Stomach (tissue), 9 donors: ENCODE measurements around the gene PPRC1. TPM values are rescaled to one million over a fixed set of nuclear protein-coding genes. Genes with fewer than 3 reads are reported as not detected.

ENCODE experiments used
- DNase-seq, 2 donors: peaks; one replicate each; pipeline versions ENCODE4 v3.0.0 to v3.0.0-alpha.2; 2013 to 2019
- H3K27ac ChIP-seq, 5 donors: fragments of 200-600 bp in 4 of 5; sonication (generic) in 4 of 5; one replicate each; pipeline ENCODE4 v1.5.1; 2013 to 2019; ENCODE audit warnings: mild to moderate bottlenecking in 1 of 5, moderate library complexity in 1 of 5
- H3K27me3 ChIP-seq, 3 donors: fragments of 200-600 bp; sonication (generic); one replicate each; pipeline ENCODE4 v1.5.1; 2017 to 2019; ENCODE audit warnings: mixed run types in 1 of 3
- H3K36me3 ChIP-seq, 4 donors: fragments of 200-600 bp; sonication (generic); 1 replicate in 3 of 4; 2 replicates in 1 of 4; pipeline ENCODE4 v1.5.1; 2016 to 2019
- H3K4me1 ChIP-seq, 4 donors: fragments of 200-600 bp; sonication (generic); one replicate each; pipeline ENCODE4 v1.5.1; 2016 to 2019
- H3K4me3 ChIP-seq, 4 donors: fragments of 200-600 bp; sonication (generic) in 3 of 4; one replicate each; pipeline ENCODE4 v1.5.1; 2016 to 2019; ENCODE audit warnings: mild to moderate bottlenecking in 1 of 4
- H3K9me3 ChIP-seq, 4 donors: fragments of 200-600 bp; sonication (generic); one replicate each; pipeline ENCODE4 v1.5.1; 2016 to 2019
- CTCF ChIP-seq, 7 experiments: fragments of 450-650 bp in 4 of 7; fragments of 200-600 bp in 3 of 7; sonication (generic) in 3 of 7; IDR thresholded peaks; one replicate each; pipeline ENCODE4 v1.5.1; 2016 to 2019; ENCODE audit warnings: antibody characterized with exemption in 7 of 7, control low read depth in 2 of 7, mild to moderate bottlenecking in 1 of 7
- EP300 ChIP-seq: sonication (generic); formaldehyde crosslinking; IDR thresholded peaks from one replicate; pipeline ENCODE4 v1.6.1; 2017; ENCODE audit warnings: antibody characterized with exemption
- POLR2A ChIP-seq, 4 donors: fragments of 450-650 bp; IDR thresholded peaks; one replicate each; pipeline ENCODE4 v1.6.1; 2016; ENCODE audit warnings: antibody characterized with exemption in 4 of 4, control low read depth in 2 of 4, mild to moderate bottlenecking in 1 of 4, moderate library complexity in 1 of 4
- POLR2AphosphoS5 ChIP-seq, 3 donors: sonication (generic); formaldehyde crosslinking; IDR thresholded peaks; one replicate each; pipeline ENCODE4 v1.6.1; 2016; ENCODE audit warnings: antibody characterized with exemption in 3 of 3
- WGBS, 5 donors: extraction: QIAGEN DNeasy Blood & Tissue Kit in 3 of 5; methylation state at CpG; one replicate each; pipeline versions ENCODE4 v1.1.5 to v1.1.7; 2013 to 2018; 5-methylcytosine and 5-hydroxymethylcytosine counted together
- intact Hi-C: fragments of 100-400 bp; cut with DNase I; formaldehyde crosslinking; loops from one replicate; pipeline ENCODE4 v1.15.1; 2023; ENCODE audit warnings: low total_unique reads
- polyA plus RNA-seq, 3 donors: library from polyadenylated mRNA; stranded (reverse); fragments of 200-250 nt; gene quantifications; one replicate each; pipeline ENCODE4 v1.2.3, GENCODE V29; 2013
- total RNA-seq, 5 donors: library from RNA; depleted of rRNA; stranded (reverse); fragments of >200 nt; gene quantifications; one replicate each; pipeline versions ENCODE4 v1.1.0 to v1.2.3, GENCODE V29; 2014 to 2016
- donor health status: healthy with polysubstance abuse.
- donor health status: Bipolar disorder and iron deficiency.
- donor health status: healthy.

PPRC1 gene
- total and polyA plus RNA-seq, 8 donors: 10.4 to 37.3 (median 14.9) TPM

- TF ChIP-seq POLR2AphosphoS5 (IDR thresholded peaks at IDR 0.05) (peak; percentile 33 to 87 (median 85)), EP300 (no peak)
- peaks cover 67 to 80% (median 70%) of the 10 kb centered on the region in 4 donors for H3K4me1 ChIP-seq
- 1 to 2% (median 1%) methylated on average over 18 to 23 of the region's 23 CpGs for WGBS, 5 donors
- H3K27ac ChIP-seq: peak overlapping the region; percentile 75 to 99 (median 93)
- peak overlapping the region; percentile 62 to 83 (median 76) for H3K4me3 ChIP-seq
- no peaks in the 10 kb centered on the region for H3K27me3 ChIP-seq
- H3K36me3 ChIP-seq: peaks cover 17 to 19% (median 18%) of the 10 kb centered on the region in 4 donors
- intact Hi-C loops: no loop called here
- no peaks in the 10 kb centered on the region for H3K9me3 ChIP-seq
- peak; percentile 92 to 96 for DNase-seq
Measured at GRCh38 chr10:102114861-102115618, 17.8 kb upstream of the PPRC1 start.

GRCh38 chr10:102115775-102116174, 17.1 kb upstream of the PPRC1 start:
- Histone ChIP-seq H3K36me3 (peaks cover 9 to 12% (median 10%) of the 10 kb centered on the region in 4 donors), H3K27me3 (no peaks in the 10 kb centered on the region), H3K9me3 (no peaks in the 10 kb centered on the region), H3K4me1 (peaks cover 67 to 82% (median 73%) of the 10 kb centered on the region in 4 donors), H3K27ac (peak overlapping the region; percentile 75 to 99 (median 93)), H3K4me3 (peak overlapping the region in 2 of 4 donors; percentile 62 to 83)
- peak in 1 of 2 donors; percentile 35 for DNase-seq
- WGBS, 5 donors: 0 to 4% (median 3%) methylated on average over 3 of the region's 3 CpGs
- intact Hi-C loops: no loop called here
- TF ChIP-seq POLR2A (IDR thresholded peaks at IDR 0.05): peak in 1 of 4 donors; percentile 5
- TF ChIP-seq EP300: no peak
- TF ChIP-seq POLR2AphosphoS5 (IDR thresholded peaks at IDR 0.05): no peak
- TF ChIP-seq CTCF (IDR thresholded peaks at IDR 0.05): no peak

GRCh38 chr10:102116656-102117055, 16.2 kb upstream of the PPRC1 start:
- 72 to 86% (median 84%) methylated on average over 1 of the region's 1 CpG for WGBS, 5 donors
- intact Hi-C loops: no loop called here
- no peak for DNase-seq
- peaks cover 74 to 90% (median 81%) of the 10 kb centered on the region in 4 donors for H3K4me1 ChIP-seq
- H3K27me3 ChIP-seq: no peaks in the 10 kb centered on the region
- TF ChIP-seq EP300 (no peak), POLR2AphosphoS5 (IDR thresholded peaks at IDR 0.05) (no peak), POLR2A (IDR thresholded peaks at IDR 0.05) (no peak), CTCF (IDR thresholded peaks at IDR 0.05) (no peak)
- peak overlapping the region in 3 of 4 donors; percentile 59 to 67 (median 62) for H3K4me3 ChIP-seq
- no peaks in the 10 kb centered on the region for H3K9me3 ChIP-seq
- H3K27ac ChIP-seq: peak overlapping the region; percentile 76 to 99 (median 95)
- H3K36me3 ChIP-seq: peaks cover under 1 to 3% (median 2%) of the 10 kb centered on the region in 4 donors

GRCh38 chr10:102117391-102118159, 15.3 kb upstream of the PPRC1 start:
- H3K27me3 ChIP-seq: no peaks in the 10 kb centered on the region
- intact Hi-C loops: no loop called here
- H3K36me3 ChIP-seq: no peaks in the 10 kb centered on the region
- 3 to 7% (median 5%) methylated on average over 6 to 12 of the region's 12 CpGs for WGBS, 5 donors
- H3K9me3 ChIP-seq: no peaks in the 10 kb centered on the region
- H3K4me3 ChIP-seq: peak overlapping the region; percentile 59 to 85 (median 64)
- no peak for TF ChIP-seq POLR2AphosphoS5 (IDR thresholded peaks at IDR 0.05)
- H3K27ac ChIP-seq: peak overlapping the region; percentile 76 to 99 (median 95)
- peaks cover 73 to 90% (median 80%) of the 10 kb centered on the region in 4 donors for H3K4me1 ChIP-seq
- peak; percentile 91 to 96 for DNase-seq

- H3K4me3 ChIP-seq: peak overlapping the region; percentile 59 to 85 (median 64)
- intact Hi-C loops: no loop called here
- no peaks in the 10 kb centered on the region for H3K36me3 ChIP-seq
- peak in 1 of 3 donors; percentile 11 for TF ChIP-seq POLR2AphosphoS5 (IDR thresholded peaks at IDR 0.05)
- no peak for TF ChIP-seq EP300
- no peaks in the 10 kb centered on the region for H3K9me3 ChIP-seq
- H3K4me1 ChIP-seq: peaks cover 60 to 77% (median 68%) of the 10 kb centered on the region in 4 donors
- 0 to 9% (median 3%) methylated on average over 2 to 6 of the region's 6 CpGs for WGBS, 5 donors
- H3K27me3 ChIP-seq: no peaks in the 10 kb centered on the region
- H3K27ac ChIP-seq: peak overlapping the region; percentile 93 to 99 (median 99)
- peak; percentile 48 to 68 for DNase-seq
Measured at GRCh38 chr10:102118867-102119266, 14.0 kb upstream of the PPRC1 start.
